Thoracic aorta endothelial cell (primary cell): ENCODE results near the gene IL1RL2. TPM values are rescaled to one million over a fixed set of nuclear protein-coding genes. Genes with fewer than 3 reads are reported as not detected.

Source experiments
- total RNA-seq: library from RNA; depleted of rRNA; stranded (reverse); fragments of >200 nt; gene quantifications from 2 replicates; pipeline ENCODE4 v1.2.3, GENCODE V29; 2012

Gene IL1RL2
- total RNA-seq = 0.07 TPM in 1 of 2 replicates, not detected in the other

GRCh38 chr2:102186791-102187495 lies at the start of gene IL1RL2:
TSS of gene IL1RL2 (plus strand) at chr2:102187023. CDS start at chr2:102187868, 845 bp downstream.

GRCh38 chr2:102141970-102142828 lies 44.6 kb upstream of the IL1RL2 start, which contains the start of gene IL1R1:
TSS of gene IL1R1 (plus strand) at chr2:102142746. CDS start at chr2:102157725, 14,979 bp downstream.

Other genes starting within 250 kb of the IL1RL2 start
- 0.27 TPM in 1 of 2 replicates, not detected in the other for gene IL1R2, start 195.1 kb upstream of the IL1RL2 start, total RNA-seq
- 5.4 and 10.9 TPM in 2 replicates for gene IL1R1, start 44.3 kb upstream of the IL1RL2 start, total RNA-seq
- 159 and 193 TPM in 2 replicates for gene IL1RL1, start 124.5 kb downstream of the IL1RL2 start, total RNA-seq
- 6.4 TPM in 2 replicates for gene IL18R1, start 168.8 kb downstream of the IL1RL2 start, total RNA-seq
- 0.07 TPM in 1 of 2 replicates, not detected in the other for gene IL18RAP, start 236.1 kb downstream of the IL1RL2 start, total RNA-seq